H1 (cell line): ENCODE measurements around the gene RARB.

Source experiments
- BCL11A ChIP-seq, 2 experiments: IDR thresholded peaks; one replicate each; pipeline ENCODE4 v1.6.1; 2011; ENCODE audit warnings: low read depth in 2 of 2, low read length in 2 of 2, mild to moderate bottlenecking in 2 of 2
- EGR1 ChIP-seq: IDR thresholded peaks from 2 replicates; pipeline ENCODE4 v1.6.1; 2011; ENCODE audit warnings: low read depth, low read length, borderline replicate concordance
- GABPA ChIP-seq: IDR thresholded peaks from 2 replicates; pipeline ENCODE4 v1.6.1; 2011; ENCODE audit warnings: mild to moderate bottlenecking, low read length, moderate library complexity, borderline replicate concordance; ENCODE audit not compliant: insufficient read depth
- MAX ChIP-seq: IDR thresholded peaks from 2 replicates; pipeline ENCODE4 v1.6.1; 2012; ENCODE audit warnings: inconsistent platforms
- NRF1 ChIP-seq: IDR thresholded peaks from 2 replicates; pipeline ENCODE4 v1.6.1; 2011; ENCODE audit warnings: mild to moderate bottlenecking, low read depth, low read length, improper control_type of control experiment
- POLR2A ChIP-seq, 2 experiments: IDR thresholded peaks; 1 replicate in 1 of 2; 2 replicates in 1 of 2; pipeline ENCODE4 v1.6.1; 2011; ENCODE audit warnings: low read depth in 2 of 2, low read length in 2 of 2, mild to moderate bottlenecking in 2 of 2; ENCODE audit errors: control extremely low read depth in 1 of 2
- RXRA ChIP-seq: IDR thresholded peaks from 2 replicates; pipeline ENCODE4 v1.6.1; 2011; ENCODE audit warnings: low read depth, mild to moderate bottlenecking, low read length, moderate library complexity; ENCODE audit not compliant: insufficient read depth
- SP1 ChIP-seq: IDR thresholded peaks from 2 replicates; pipeline ENCODE4 v1.6.1; 2011; ENCODE audit warnings: low read depth, low read length
- SP2 ChIP-seq: IDR thresholded peaks from 2 replicates; pipeline ENCODE4 v1.6.1; 2012; ENCODE audit warnings: mild to moderate bottlenecking, low read length, inconsistent platforms
- YY1 ChIP-seq: IDR thresholded peaks from 2 replicates; pipeline ENCODE4 v1.6.1; 2011; ENCODE audit warnings: low read depth, mild to moderate bottlenecking, low read length
- TF ChIP-seq, protein P1 (sequence below), 3 experiments: IDR thresholded peaks; 1 replicate in 2 of 3; 2 replicates in 1 of 3; pipeline versions ENCODE4 v1.5.1 to v1.6.1; 2011; ENCODE audit warnings: low read length in 3 of 3, mild to moderate bottlenecking in 3 of 3, inconsistent platforms in 2 of 3, low read depth in 1 of 3, moderate library complexity in 1 of 3; ENCODE audit not compliant: insufficient read depth in 1 of 3; ENCODE audit errors: control extremely low read depth in 1 of 3

GRCh38 chr3:25567388-25567787 lies 139.3 kb downstream of the RARB start:
- TF ChIP-seq, protein P1, sequence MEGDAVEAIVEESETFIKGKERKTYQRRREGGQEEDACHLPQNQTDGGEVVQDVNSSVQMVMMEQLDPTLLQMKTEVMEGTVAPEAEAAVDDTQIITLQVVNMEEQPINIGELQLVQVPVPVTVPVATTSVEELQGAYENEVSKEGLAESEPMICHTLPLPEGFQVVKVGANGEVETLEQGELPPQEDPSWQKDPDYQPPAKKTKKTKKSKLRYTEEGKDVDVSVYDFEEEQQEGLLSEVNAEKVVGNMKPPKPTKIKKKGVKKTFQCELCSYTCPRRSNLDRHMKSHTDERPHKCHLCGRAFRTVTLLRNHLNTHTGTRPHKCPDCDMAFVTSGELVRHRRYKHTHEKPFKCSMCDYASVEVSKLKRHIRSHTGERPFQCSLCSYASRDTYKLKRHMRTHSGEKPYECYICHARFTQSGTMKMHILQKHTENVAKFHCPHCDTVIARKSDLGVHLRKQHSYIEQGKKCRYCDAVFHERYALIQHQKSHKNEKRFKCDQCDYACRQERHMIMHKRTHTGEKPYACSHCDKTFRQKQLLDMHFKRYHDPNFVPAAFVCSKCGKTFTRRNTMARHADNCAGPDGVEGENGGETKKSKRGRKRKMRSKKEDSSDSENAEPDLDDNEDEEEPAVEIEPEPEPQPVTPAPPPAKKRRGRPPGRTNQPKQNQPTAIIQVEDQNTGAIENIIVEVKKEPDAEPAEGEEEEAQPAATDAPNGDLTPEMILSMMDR (IDR thresholded peaks at IDR 0.05; ENCODE audit: control extremely low read depth in 1 of 3, insufficient read depth in 1 of 3, low read depth in 1 of 3, low read length in 3 of 3) = no peak
- no peak for TF ChIP-seq POLR2A (IDR thresholded peaks at IDR 0.05; ENCODE audit: control extremely low read depth in 1 of 2, low read depth in 2 of 2, low read length in 2 of 2)
- TF ChIP-seq GABPA = no peak
- no peak for TF ChIP-seq NRF1
- TF ChIP-seq SP2 = no peak
- TF ChIP-seq MAX = no peak
- no peak for TF ChIP-seq RXRA
- no peak for TF ChIP-seq YY1
- no peak for TF ChIP-seq SP1
- no peak for TF ChIP-seq EGR1
- TF ChIP-seq BCL11A (IDR thresholded peaks at IDR 0.05; ENCODE audit: low read depth in 2 of 2, low read length in 2 of 2) = no peak
